Upper lobe of right lung (tissue), 1 donor: ENCODE measurements around the gene HIP1. TPM values are rescaled to one million over a fixed set of nuclear protein-coding genes. Genes with fewer than 3 reads are reported as not detected.
A peak's percentile ranks its signal among the peaks of the same experiment; 100 is the strongest.
"Not testable (repeated sequence)": the region's sequence is repeated elsewhere in the genome, so short reads cannot be mapped to it uniquely, and the experiment has no call there.

Experiments
- ATAC-seq: fragments of 200-7000 bp; cut with Tn5 transposase; one replicate; pipeline ENCODE4 v1.9.1; 2020; ENCODE audit warnings: mild to moderate bottlenecking, moderate library complexity
- DNase-seq: peaks from one replicate; pipeline ENCODE4 v3.0.0-alpha.2; 2020
- H3K27ac ChIP-seq: fragments of 200-600 bp; one replicate; pipeline ENCODE4 v1.8.0; 2022
- H3K27me3 ChIP-seq: fragments of 200-600 bp; one replicate; pipeline ENCODE4 v1.8.0; 2022; ENCODE audit warnings: mild to moderate bottlenecking
- H3K36me3 ChIP-seq: fragments of 200-600 bp; one replicate; pipeline ENCODE4 v1.8.0; 2022
- H3K4me1 ChIP-seq: fragments of 200-600 bp; one replicate; pipeline ENCODE4 v1.8.0; 2022
- H3K4me3 ChIP-seq: fragments of 200-600 bp; one replicate; pipeline ENCODE4 v1.8.0; 2022; ENCODE audit warnings: mild to moderate bottlenecking
- H3K9me3 ChIP-seq: fragments of 200-600 bp; one replicate; pipeline ENCODE4 v1.8.0; 2022
- intact Hi-C: fragments of 100-400 bp; cut with DNase I; formaldehyde crosslinking; loops from one replicate; pipeline ENCODE4 v1.11.0; 2022
- total RNA-seq: library from RNA; stranded (reverse); fragmentation: NEBNext Ultra II Directional; extraction: Animal tissue kit (Norgen Biotek cat#: 25700); gene quantifications from one replicate; pipeline ENCODE4 v1.2.1, GENCODE V29; 2021
- TF ChIP-seq, protein P1 (sequence below): fragments of 200-600 bp; IDR thresholded peaks from one replicate; pipeline ENCODE4 v1.8.0; 2022; ENCODE audit warnings: antibody characterized with exemption
- donor health status: DM: no; HTN: yes; CAD: no; lungs with severe emphysema.

The HIP1 gene
- total RNA-seq, 1 donor from 2014 or later: 86.2 TPM

DNA sequence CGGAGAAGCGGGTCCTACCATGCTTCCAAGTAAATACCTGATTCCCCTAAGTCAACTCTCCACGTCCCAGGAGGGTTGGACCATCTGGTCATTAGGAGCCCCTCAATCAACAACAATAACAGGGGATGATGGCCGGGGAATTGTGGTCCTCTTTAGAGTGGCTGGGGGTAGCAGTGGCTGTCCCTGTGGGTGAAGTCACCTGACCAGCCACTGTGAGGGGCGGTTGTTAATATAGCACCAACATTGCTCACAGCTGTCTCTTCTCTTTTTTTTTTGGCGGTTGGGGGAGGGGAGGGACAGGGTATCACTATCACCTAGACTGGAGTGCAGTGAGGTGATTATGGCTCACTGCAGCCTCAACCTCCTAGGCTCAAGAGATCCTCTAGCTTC lies 178.8 kb downstream of the HIP1 start:
- TF ChIP-seq, protein P1, sequence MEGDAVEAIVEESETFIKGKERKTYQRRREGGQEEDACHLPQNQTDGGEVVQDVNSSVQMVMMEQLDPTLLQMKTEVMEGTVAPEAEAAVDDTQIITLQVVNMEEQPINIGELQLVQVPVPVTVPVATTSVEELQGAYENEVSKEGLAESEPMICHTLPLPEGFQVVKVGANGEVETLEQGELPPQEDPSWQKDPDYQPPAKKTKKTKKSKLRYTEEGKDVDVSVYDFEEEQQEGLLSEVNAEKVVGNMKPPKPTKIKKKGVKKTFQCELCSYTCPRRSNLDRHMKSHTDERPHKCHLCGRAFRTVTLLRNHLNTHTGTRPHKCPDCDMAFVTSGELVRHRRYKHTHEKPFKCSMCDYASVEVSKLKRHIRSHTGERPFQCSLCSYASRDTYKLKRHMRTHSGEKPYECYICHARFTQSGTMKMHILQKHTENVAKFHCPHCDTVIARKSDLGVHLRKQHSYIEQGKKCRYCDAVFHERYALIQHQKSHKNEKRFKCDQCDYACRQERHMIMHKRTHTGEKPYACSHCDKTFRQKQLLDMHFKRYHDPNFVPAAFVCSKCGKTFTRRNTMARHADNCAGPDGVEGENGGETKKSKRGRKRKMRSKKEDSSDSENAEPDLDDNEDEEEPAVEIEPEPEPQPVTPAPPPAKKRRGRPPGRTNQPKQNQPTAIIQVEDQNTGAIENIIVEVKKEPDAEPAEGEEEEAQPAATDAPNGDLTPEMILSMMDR: no peak
- no peak for ATAC-seq

DNA sequence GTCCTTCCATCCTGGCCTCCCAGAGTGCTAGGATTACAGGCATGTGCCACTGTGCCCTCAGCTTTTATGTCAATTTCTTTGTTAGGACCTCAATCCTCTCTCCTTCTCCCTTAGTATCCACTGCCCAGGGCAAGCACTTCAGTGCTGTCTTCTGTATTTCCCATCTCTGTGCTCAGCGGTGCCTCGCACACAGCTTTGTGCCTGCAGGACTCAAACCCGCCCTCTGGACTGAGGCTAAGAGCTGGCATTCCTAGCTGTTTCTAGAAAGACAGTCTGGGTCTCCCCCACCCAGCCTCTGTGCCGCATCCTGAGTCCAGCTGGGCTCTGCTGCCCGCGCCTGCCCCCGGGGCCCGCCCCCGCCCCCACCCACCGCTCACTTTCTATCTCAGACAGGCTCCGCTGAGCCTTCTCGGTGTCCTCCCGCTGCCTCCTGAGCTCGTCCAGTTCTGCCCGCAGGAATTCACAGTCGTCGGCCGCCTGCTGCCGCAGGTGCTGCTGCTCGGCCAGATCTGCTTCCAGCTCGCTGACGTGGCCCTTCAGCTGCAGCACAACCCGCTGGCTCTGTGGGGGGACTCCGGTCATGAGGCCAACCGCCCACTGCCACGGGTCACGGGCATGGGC lies 179.3 kb downstream of the HIP1 start:
- Histone ChIP-seq H3K27ac (no peak overlapping the region), H3K9me3 (no peaks in the 10 kb centered on the region), H3K36me3 (peaks cover 93% of the 10 kb centered on the region), H3K4me3 (no peak overlapping the region), H3K4me1 (no peaks in the 10 kb centered on the region), H3K27me3 (no peaks in the 10 kb centered on the region)
- no peak for ATAC-seq
- TF ChIP-seq, protein P1: no peak
- DNase-seq: no peak
- intact Hi-C loops: no loop called here

More for the DNA sequence above, 178.8 kb downstream of the HIP1 start:
- H3K4me1 ChIP-seq: peaks cover 4% of the 10 kb centered on the region
- H3K27me3 ChIP-seq: no peaks in the 10 kb centered on the region
- DNase-seq: no peak
- H3K4me3 ChIP-seq: no peak overlapping the region
- peaks cover 89% of the 10 kb centered on the region for H3K36me3 ChIP-seq
- intact Hi-C loops: no loop called here
- H3K9me3 ChIP-seq: no peaks in the 10 kb centered on the region
- H3K27ac ChIP-seq: no peak overlapping the region

DNA sequence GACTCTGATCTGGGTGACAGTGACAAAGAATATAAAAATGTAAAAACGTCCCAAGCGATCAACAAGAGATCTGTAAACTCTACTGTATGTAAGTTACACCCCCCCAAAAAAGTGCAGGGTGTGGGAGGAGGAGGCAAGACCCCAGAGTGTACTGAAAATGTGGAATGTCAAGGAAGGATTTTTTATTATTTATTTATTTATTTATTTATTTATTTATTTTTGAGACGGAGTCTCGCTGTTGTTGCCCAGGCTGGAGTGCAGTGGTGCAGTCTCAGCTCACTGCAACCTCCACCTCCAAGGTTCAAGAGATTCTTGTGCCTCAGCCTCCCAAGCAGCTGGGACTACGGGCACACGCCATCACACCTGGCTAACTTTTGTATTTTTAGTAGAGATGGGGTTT lies 181.9 kb downstream of the HIP1 start:
- H3K9me3 ChIP-seq, H3K27ac ChIP-seq, intact Hi-C loops, DNase-seq, ATAC-seq, H3K27me3 ChIP-seq, H3K4me3 ChIP-seq, H3K4me1 ChIP-seq: not testable (repeated sequence)
- peaks cover 95% of the 10 kb centered on the region for H3K36me3 ChIP-seq

DNA sequence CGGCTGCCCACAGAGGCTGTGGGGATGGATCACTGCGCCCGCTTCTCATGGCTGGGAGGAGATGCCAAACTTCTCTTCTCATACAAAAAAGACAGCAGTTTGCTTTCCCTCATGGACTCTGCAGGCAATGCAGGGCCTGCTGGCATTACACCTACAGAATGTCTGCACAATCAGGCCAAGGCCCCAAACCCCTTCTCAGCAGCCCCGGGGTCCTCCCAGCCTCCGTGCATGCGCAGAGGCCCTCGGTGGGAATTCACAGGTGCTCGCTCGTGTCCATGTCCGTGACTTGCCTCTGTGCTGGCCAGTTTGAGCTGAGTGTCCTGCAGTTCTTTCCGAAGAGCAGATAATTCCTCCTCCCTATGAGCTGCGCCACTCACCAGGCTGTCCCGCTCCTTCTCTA lies 183.0 kb downstream of the HIP1 start:
- Histone ChIP-seq H3K36me3 (peaks cover 85% of the 10 kb centered on the region), H3K9me3 (no peaks in the 10 kb centered on the region), H3K4me1 (no peaks in the 10 kb centered on the region), H3K4me3 (no peak overlapping the region), H3K27me3 (no peaks in the 10 kb centered on the region), H3K27ac (no peak overlapping the region)
- TF ChIP-seq, protein P1: no peak
- ATAC-seq (no peak), DNase-seq (no peak)
- intact Hi-C loops: no loop called here

DNA sequence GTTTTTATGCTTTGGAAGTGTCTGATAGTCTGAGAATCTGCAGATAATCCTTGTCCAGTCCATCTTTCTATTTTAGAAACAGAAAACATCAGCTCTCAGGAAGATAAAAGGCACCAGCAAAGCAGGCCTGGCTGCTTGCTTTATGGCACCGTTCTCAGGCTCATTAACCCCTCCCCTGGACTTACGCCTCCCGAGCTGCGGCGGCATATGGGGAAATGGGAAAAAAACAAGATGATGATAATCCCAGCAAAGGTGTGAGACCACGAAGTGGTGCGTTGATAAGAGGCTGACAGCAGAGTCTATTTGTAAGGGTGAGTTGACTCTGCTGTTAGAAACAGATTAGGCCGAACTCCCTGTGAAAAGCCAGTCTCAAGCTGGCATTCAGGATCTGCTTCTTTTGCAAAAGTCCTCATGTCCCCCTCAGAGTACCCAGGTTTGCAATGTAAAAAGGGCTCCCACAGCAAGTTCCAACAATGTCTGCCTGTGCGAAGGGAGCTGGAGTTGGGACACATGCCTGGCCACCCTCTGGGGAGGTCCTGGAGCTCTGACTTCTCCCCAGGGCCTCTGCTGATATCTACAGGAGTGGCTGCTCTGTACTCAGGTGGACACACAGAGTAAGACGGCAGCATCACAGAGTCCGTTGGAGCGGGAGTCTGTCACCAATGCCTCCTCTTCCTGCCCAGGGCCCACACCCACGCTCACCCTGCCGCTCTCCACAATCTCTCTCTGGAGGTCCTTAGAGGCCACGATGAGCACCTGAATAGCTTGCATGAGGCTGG lies 192.3 kb downstream of the HIP1 start:
- peaks cover 92% of the 10 kb centered on the region for H3K36me3 ChIP-seq
- no peak overlapping the region for H3K27ac ChIP-seq
- no peaks in the 10 kb centered on the region for H3K27me3 ChIP-seq
- TF ChIP-seq, protein P1: no peak
- H3K4me1 ChIP-seq: no peaks in the 10 kb centered on the region
- DNase-seq (no peak), ATAC-seq (no peak)
- intact Hi-C loops: no loop called here
- H3K9me3 ChIP-seq: no peaks in the 10 kb centered on the region
- no peak overlapping the region for H3K4me3 ChIP-seq

DNA sequence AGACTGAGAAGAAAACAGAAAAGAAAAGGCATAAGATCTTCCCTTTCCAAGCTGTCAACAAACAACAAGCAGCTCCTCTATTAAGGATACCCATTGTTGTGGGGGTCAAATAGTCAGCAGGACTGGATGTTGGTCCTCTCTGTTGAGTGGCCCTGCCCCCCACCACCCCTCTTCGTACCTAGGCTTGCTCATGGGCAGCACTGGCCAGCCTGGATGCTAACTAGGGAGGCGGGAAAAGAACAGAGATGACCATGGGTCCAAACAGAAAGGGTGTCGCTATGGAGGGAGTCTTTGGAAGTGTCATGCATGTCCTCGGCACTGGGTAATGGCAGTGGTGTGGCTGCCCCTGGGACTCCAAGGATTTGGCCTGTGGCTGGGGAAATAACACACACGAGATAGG lies 201.0 kb downstream of the HIP1 start:
- TF ChIP-seq, protein P1: no peak
- H3K36me3 ChIP-seq: peaks cover 69% of the 10 kb centered on the region
- intact Hi-C loops: no loop called here
- peaks cover 6% of the 10 kb centered on the region for H3K4me1 ChIP-seq
- no peak overlapping the region for H3K27ac ChIP-seq
- H3K4me3 ChIP-seq: no peak overlapping the region
- peak; percentile 31 for DNase-seq
- no peaks in the 10 kb centered on the region for H3K9me3 ChIP-seq
- ATAC-seq: no peak
- no peaks in the 10 kb centered on the region for H3K27me3 ChIP-seq
